GM23338 (cell line): ENCODE measurements around the gene OXNAD1. TPM values are rescaled to one million over a fixed set of nuclear protein-coding genes. Genes with fewer than 3 reads are reported as not detected.

Experiments
- ATAC-seq: fragments of 200-7000 bp; cut with Tn5 transposase; 3 replicates; pipeline ENCODE4 v1.9.1; 2020
- DNase-seq: peaks from one replicate; pipeline ENCODE4 v3.0.0-alpha.2; 2015; ENCODE audit warnings: low spot score
- H2AFZ ChIP-seq: fragments of 200-600 bp; sonication (generic); 2 replicates; pipeline ENCODE4 v1.8.0; 2016; ENCODE audit warnings: antibody characterized with exemption, mild to moderate bottlenecking, moderate library complexity
- H3F3A ChIP-seq: fragments of 200-600 bp; sonication (generic); replicated peaks from 2 replicates; pipeline ENCODE4 v1.8.0; 2017; ENCODE audit warnings: antibody characterized with exemption, mixed run types, low read depth
- H3K27ac ChIP-seq: fragments of 200-600 bp; sonication (generic); 2 replicates; pipeline ENCODE4 v1.6.1; 2016; ENCODE audit warnings: low read depth
- H3K27me3 ChIP-seq: fragments of 200-600 bp; sonication (generic); 2 replicates; pipeline ENCODE4 v1.8.0; 2016; ENCODE audit warnings: mild to moderate bottlenecking, mixed run types, moderate library complexity; ENCODE audit not compliant: insufficient read depth
- H3K36me3 ChIP-seq: fragments of 200-600 bp; sonication (generic); 2 replicates; pipeline ENCODE4 v1.8.0; 2016; ENCODE audit warnings: mild to moderate bottlenecking; ENCODE audit not compliant: insufficient read depth
- H3K4me1 ChIP-seq: fragments of 200-600 bp; sonication (generic); 2 replicates; pipeline ENCODE4 v1.8.0; 2016; ENCODE audit warnings: mild to moderate bottlenecking, moderate library complexity; ENCODE audit not compliant: insufficient read depth
- H3K4me2 ChIP-seq: fragments of 200-600 bp; sonication (generic); 2 replicates; pipeline ENCODE4 v1.7.1; 2017; ENCODE audit warnings: mixed run types
- H3K4me3 ChIP-seq: fragments of 200-600 bp; sonication (generic); 2 replicates; pipeline ENCODE4 v1.6.1; 2016; ENCODE audit warnings: mixed run types
- H3K79me2 ChIP-seq: fragments of 200-600 bp; sonication (generic); replicated peaks from 2 replicates; pipeline ENCODE4 v1.8.0; 2017; ENCODE audit warnings: mild to moderate bottlenecking; ENCODE audit not compliant: insufficient read depth
- H3K9me2 ChIP-seq: fragments of 200-600 bp; sonication (generic); 2 replicates; pipeline ENCODE4 v1.8.0; 2017; ENCODE audit not compliant: insufficient read depth
- H4K20me1 ChIP-seq: fragments of 200-600 bp; sonication (generic); replicated peaks from 2 replicates; pipeline ENCODE4 v1.8.0; 2017; ENCODE audit warnings: mild to moderate bottlenecking; ENCODE audit not compliant: insufficient read depth
- H3K27ac Mint-ChIP-seq: 2 replicates; pipeline ENCODE4 v1.8.0; 2020; ENCODE audit warnings: inconsistent platforms, mild to moderate bottlenecking, moderate library complexity, mixed read lengths
- H3K27me3 Mint-ChIP-seq: 3 replicates; pipeline ENCODE4 v1.8.0; 2022; ENCODE audit warnings: low read depth, mild to moderate bottlenecking, moderate library complexity, mixed read lengths, inconsistent platforms; ENCODE audit not compliant: insufficient read depth, poor library complexity
- H3K36me3 Mint-ChIP-seq: 3 replicates; pipeline ENCODE4 v1.8.0; 2021; ENCODE audit warnings: low read depth, mild to moderate bottlenecking, inconsistent platforms, moderate library complexity, mixed read lengths
- H3K4me1 Mint-ChIP-seq: 3 replicates; pipeline ENCODE4 v1.8.0; 2020; ENCODE audit warnings: mild to moderate bottlenecking, inconsistent platforms, mixed read lengths
- H3K4me3 Mint-ChIP-seq: 3 replicates; pipeline ENCODE4 v1.8.0; 2021; ENCODE audit warnings: moderate library complexity, mild to moderate bottlenecking, inconsistent platforms, mixed read lengths
- H3K9me3 Mint-ChIP-seq: 3 replicates; pipeline ENCODE4 v1.8.0; 2020; ENCODE audit warnings: moderate library complexity, mild to moderate bottlenecking, inconsistent platforms, mixed read lengths
- CREB1 ChIP-seq: fragments of 250-450 bp; sonication (Bioruptor Pico); IDR thresholded peaks from 2 replicates; pipeline ENCODE4 v1.5.0; 2020; ENCODE audit warnings: low read depth, mild to moderate bottlenecking, moderate library complexity
- CTCF ChIP-seq, 2 experiments: fragments of 200-600 bp in 1 of 2; sonication (generic) in 1 of 2; conservative IDR thresholded peaks; 2 replicates each; pipeline versions ENCODE4 v1.5.1 to v1.6.1; 2016 to 2017; ENCODE audit warnings: antibody characterized with exemption in 2 of 2, low read depth in 2 of 2, mild to moderate bottlenecking in 2 of 2, moderate library complexity in 1 of 2
- ETS1 ChIP-seq: IDR thresholded peaks from 2 replicates; pipeline ENCODE4 v1.6.1; 2016; ENCODE audit warnings: antibody characterized with exemption
- NANOG ChIP-seq: IDR thresholded peaks from 2 replicates; pipeline ENCODE4 v1.6.1; 2016; ENCODE audit warnings: antibody characterized with exemption, borderline replicate concordance
- POLR2AphosphoS5 ChIP-seq: IDR thresholded peaks from 2 replicates; pipeline ENCODE4 v1.6.1; 2016; ENCODE audit warnings: antibody characterized with exemption, low read depth
- REST ChIP-seq: IDR thresholded peaks from one replicate; pipeline ENCODE4 v1.6.1; 2018; ENCODE audit warnings: antibody characterized with exemption; ENCODE audit not compliant: unreplicated experiment
- STAT1 ChIP-seq: IDR thresholded peaks from one replicate; pipeline ENCODE4 v1.6.1; 2016; ENCODE audit warnings: antibody characterized with exemption; ENCODE audit not compliant: unreplicated experiment
- ZNF114 ChIP-seq: fragments of 250-450 bp; sonication (Bioruptor Pico); IDR thresholded peaks from 2 replicates; pipeline ENCODE4 v1.5.0; 2020; ENCODE audit warnings: mild to moderate bottlenecking, moderate library complexity
- ZNF331 ChIP-seq: fragments of 250-450 bp; sonication (Bioruptor Pico); IDR thresholded peaks from 2 replicates; pipeline ENCODE4 v1.5.0; 2020; ENCODE audit warnings: low read depth, mild to moderate bottlenecking, moderate library complexity
- polyA plus RNA-seq: library from polyadenylated mRNA; unstranded; fragments of >200 nt; fragmentation: Nextera tagmentation; extraction: Ambion mirVana; gene quantifications from 2 replicates; pipeline ENCODE4 v1.2.1, GENCODE V29; 2016
- total RNA-seq: library from RNA; depleted of rRNA; stranded (reverse); fragments of >200 nt; shearing (Covaris generic); gene quantifications from 2 replicates; pipeline ENCODE4 v1.2.3, GENCODE V29; 2014

Gene OXNAD1
- total and polyA plus RNA-seq, 2 experiments from 2014 or later, result 22.9 to 34.2 TPM

DNA sequence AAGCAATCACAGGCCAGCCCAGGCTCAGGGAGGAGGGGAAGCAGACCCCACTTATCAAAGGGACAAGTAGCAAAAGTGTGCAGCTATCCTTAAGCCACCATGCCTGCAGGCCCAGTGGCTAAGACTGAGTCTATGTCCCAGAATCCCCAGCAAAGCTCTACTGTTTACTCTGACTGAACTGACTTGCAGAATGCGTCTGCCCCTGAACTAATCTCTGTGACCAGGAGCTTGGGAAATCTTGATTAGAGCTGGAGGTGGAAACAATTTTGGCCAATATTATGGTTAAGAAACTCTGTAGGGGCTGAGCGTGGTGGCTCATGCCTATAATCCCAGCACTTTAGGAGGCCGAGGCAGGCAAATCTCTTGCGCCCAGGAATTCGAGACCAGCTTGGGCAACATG lies 22.8 kb upstream of the OXNAD1 start (continued):
- TF ChIP-seq CTCF (conservative IDR thresholded peaks at IDR 0.05; ENCODE audit: low read depth in 2 of 2), result no peak
- TF ChIP-seq ZNF114 (CRISPR knock-in tag), result no peak
- no peak for TF ChIP-seq REST
- no peak for TF ChIP-seq ZNF331
- no peak for TF ChIP-seq ETS1
- TF ChIP-seq STAT1, result no peak
- TF ChIP-seq CREB1 (CRISPR knock-in tag), result no peak

DNA sequence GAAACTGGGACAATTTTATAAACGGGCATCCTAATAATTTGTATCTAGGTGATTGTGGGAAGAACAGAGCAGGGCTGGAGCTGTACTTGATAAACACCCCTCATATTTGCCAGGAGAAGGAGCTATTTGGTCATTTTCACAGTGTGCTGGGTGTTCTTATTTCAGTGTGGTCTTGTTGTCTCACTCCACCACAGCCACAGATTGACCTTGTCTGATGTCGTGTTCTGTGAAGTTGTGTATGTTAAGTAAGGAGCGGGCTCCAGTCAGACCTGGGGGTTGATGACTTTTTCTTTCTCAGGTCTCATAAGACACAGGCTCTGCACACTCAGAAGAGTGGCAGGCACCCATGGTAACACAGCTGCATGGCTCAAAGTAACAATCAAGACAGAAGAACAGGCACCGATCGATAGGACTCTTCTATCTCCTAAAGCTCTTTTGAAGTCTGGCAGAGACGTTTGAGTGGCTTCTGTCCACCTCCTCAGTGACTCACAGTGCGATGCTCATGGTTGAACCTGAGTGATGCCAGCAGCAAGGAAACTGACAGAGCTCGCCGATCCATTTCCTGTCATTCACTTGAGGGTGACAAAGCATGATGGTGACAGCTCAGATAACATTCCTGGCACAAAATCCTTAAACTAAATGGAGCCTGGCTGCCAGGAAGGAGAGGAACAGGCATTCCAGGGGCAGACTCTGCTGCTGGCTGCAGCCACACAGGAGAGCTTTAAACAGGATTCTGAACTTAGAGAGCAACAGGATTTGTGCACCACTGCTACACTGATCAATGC lies 21.1 kb upstream of the OXNAD1 start:
- H3K9me3 Mint-ChIP-seq, result no peaks in the 10 kb centered on the region; the same call in 2 of the 3 replicates

More for the DNA sequence above, 21.1 kb upstream of the OXNAD1 start:
- H3K4me2 ChIP-seq, result no peak overlapping the region
- DNase-seq (no peak), ATAC-seq (no peak)
- no peaks in the 10 kb centered on the region for H3K36me3 ChIP-seq
- H3K27ac Mint-ChIP-seq, result no peak overlapping the region
- no peak overlapping the region for H3K27ac ChIP-seq
- H3K79me2 ChIP-seq, result no peaks in the 10 kb centered on the region
- peaks cover 4% of the 10 kb centered on the region; the same call in 2 of the 3 replicates for H3K4me1 Mint-ChIP-seq
- no peaks in the 10 kb centered on the region for H3K4me1 ChIP-seq
- TF ChIP-seq STAT1 (no peak), CTCF (conservative IDR thresholded peaks at IDR 0.05; ENCODE audit: low read depth in 2 of 2) (no peak), NANOG (no peak), CREB1 (CRISPR knock-in tag) (no peak), REST (no peak), ZNF331 (no peak), POLR2AphosphoS5 (no peak), ZNF114 (CRISPR knock-in tag) (no peak)
- peaks cover 6% of the 10 kb centered on the region for H3K27me3 Mint-ChIP-seq
- H3K4me3 ChIP-seq, result no peak overlapping the region
- no peaks in the 10 kb centered on the region for H3K9me2 ChIP-seq
- no peak overlapping the region for H3K4me3 Mint-ChIP-seq
- H2AFZ ChIP-seq, result peak overlapping the region; percentile 10; the same call in 1 of the 2 replicates
- H3K36me3 Mint-ChIP-seq, result no peaks in the 10 kb centered on the region
- no peaks in the 10 kb centered on the region for H4K20me1 ChIP-seq
- no peaks in the 10 kb centered on the region for H3F3A ChIP-seq
- H3K27me3 ChIP-seq, result no peaks in the 10 kb centered on the region
